Psoas muscle (tissue), 8 donors: Measurements from ENCODE around the gene SLC25A14. TPM values are rescaled to one million over a fixed set of nuclear protein-coding genes. Genes with fewer than 3 reads are reported as not detected.

ENCODE experiments used
- ATAC-seq, 4 donors: fragments of 200-7000 bp; cut with Tn5 transposase; one replicate each; pipeline ENCODE4 v1.9.1; 2020; ENCODE audit warnings: moderate library complexity in 3 of 4, mild to moderate bottlenecking in 2 of 4
- DNase-seq, 2 donors: peaks; one replicate each; pipeline ENCODE4 v3.0.0-alpha.2; 2020
- H3K27ac ChIP-seq: fragments of 200-600 bp; one replicate; pipeline ENCODE4 v1.8.0; 2022
- H3K27me3 ChIP-seq, 3 donors: fragments of 200-600 bp in 1 of 3; one replicate each; pipeline versions ENCODE4 v1.6.1 to v1.8.0; 2013 to 2022; ENCODE audit warnings: low read length in 2 of 3, mild to moderate bottlenecking in 2 of 3, moderate library complexity in 1 of 3; ENCODE audit not compliant: insufficient read depth in 3 of 3
- H3K36me3 ChIP-seq, 2 donors: fragments of 200-600 bp in 1 of 2; one replicate each; pipeline versions ENCODE4 v1.6.1 to v1.8.0; 2013 to 2022; ENCODE audit warnings: low read depth in 1 of 2, mild to moderate bottlenecking in 1 of 2, moderate library complexity in 1 of 2; ENCODE audit not compliant: insufficient read depth in 1 of 2
- H3K4me1 ChIP-seq: fragments of 200-600 bp; one replicate; pipeline ENCODE4 v1.8.0; 2022
- H3K4me3 ChIP-seq: fragments of 200-600 bp; one replicate; pipeline ENCODE4 v1.8.0; 2022; ENCODE audit warnings: mild to moderate bottlenecking
- H3K9me3 ChIP-seq: fragments of 200-600 bp; one replicate; pipeline ENCODE4 v1.8.0; 2022
- WGBS, 3 donors: extraction: QIAGEN DNeasy Blood & Tissue Kit; methylation state at CpG; one replicate each; pipeline versions ENCODE4 v1.1.6 to v1.1.7; 2013; 5-methylcytosine and 5-hydroxymethylcytosine counted together
- intact Hi-C, 2 donors: fragments of 100-400 bp; cut with DNase I; formaldehyde crosslinking; loops; one replicate each; pipeline versions ENCODE4 v1.11.0 to v1.14.2; 2022
- long read RNA-seq, 2 donors: library from polyadenylated mRNA; unstranded; transcript quantifications; one replicate each; pipeline ENCODE4 v2.0.0, GENCODE V29; 2021
- polyA plus RNA-seq, 3 donors: library from polyadenylated mRNA; stranded (reverse); fragments of 200-250 nt; gene quantifications; one replicate each; pipeline ENCODE4 v1.2.3, GENCODE V29; 2013
- total RNA-seq, 4 donors: library from RNA; stranded (reverse); fragmentation: NEBNext Ultra II Directional in 2 of 4; extraction: Animal tissue kit (Norgen Biotek cat#: 25700) in 2 of 4; gene quantifications; one replicate each; pipeline versions ENCODE4 v1.2.1 to v1.2.4, GENCODE V29; 2021 to 2023
- TF ChIP-seq, protein P1 (sequence below): fragments of 200-600 bp; IDR thresholded peaks from one replicate; pipeline ENCODE4 v1.8.0; 2022; ENCODE audit warnings: antibody characterized with exemption
- donor health status: healthy with polysubstance abuse.
- donor health status: DM: no; HTN: no; CAD: no; lungs with moderate emphysema.
- donor health status: Bipolar disorder and iron deficiency.
- donor health status: healthy.
- donor health status: DM: yes; HTN: yes; CAD: no.
- donor health status: DM: no; HTN: no; CAD: no.
- donor health status: DM: no; HTN: no; CAD: no.
- donor health status: DM: yes; HTN: yes; CAD: no.

The SLC25A14 gene, protein sequence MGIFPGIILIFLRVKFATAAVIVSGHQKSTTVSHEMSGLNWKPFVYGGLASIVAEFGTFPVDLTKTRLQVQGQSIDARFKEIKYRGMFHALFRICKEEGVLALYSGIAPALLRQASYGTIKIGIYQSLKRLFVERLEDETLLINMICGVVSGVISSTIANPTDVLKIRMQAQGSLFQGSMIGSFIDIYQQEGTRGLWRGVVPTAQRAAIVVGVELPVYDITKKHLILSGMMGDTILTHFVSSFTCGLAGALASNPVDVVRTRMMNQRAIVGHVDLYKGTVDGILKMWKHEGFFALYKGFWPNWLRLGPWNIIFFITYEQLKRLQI
- total RNA-seq, result 1 to 10 TPM; 3.5 to 7.1 (median 5.3) TPM
- polyA plus RNA-seq, result 10 to 100 TPM in 1 of 3 donors, 1 to 10 TPM in 2; 7.5 to 19.2 (median 8.2) TPM
- long read RNA-seq, donor 1, partial matches to known transcripts, result 0 of 6 reads
- long read RNA-seq, donor 1, other reads (novel, unspliced or antisense), result 2 of 6 reads
- long read RNA-seq, donor 2, partial matches to known transcripts, result 0 of 3 reads
- long read RNA-seq, donor 2, other reads (novel, unspliced or antisense), result 1 of 3 reads

DNA sequence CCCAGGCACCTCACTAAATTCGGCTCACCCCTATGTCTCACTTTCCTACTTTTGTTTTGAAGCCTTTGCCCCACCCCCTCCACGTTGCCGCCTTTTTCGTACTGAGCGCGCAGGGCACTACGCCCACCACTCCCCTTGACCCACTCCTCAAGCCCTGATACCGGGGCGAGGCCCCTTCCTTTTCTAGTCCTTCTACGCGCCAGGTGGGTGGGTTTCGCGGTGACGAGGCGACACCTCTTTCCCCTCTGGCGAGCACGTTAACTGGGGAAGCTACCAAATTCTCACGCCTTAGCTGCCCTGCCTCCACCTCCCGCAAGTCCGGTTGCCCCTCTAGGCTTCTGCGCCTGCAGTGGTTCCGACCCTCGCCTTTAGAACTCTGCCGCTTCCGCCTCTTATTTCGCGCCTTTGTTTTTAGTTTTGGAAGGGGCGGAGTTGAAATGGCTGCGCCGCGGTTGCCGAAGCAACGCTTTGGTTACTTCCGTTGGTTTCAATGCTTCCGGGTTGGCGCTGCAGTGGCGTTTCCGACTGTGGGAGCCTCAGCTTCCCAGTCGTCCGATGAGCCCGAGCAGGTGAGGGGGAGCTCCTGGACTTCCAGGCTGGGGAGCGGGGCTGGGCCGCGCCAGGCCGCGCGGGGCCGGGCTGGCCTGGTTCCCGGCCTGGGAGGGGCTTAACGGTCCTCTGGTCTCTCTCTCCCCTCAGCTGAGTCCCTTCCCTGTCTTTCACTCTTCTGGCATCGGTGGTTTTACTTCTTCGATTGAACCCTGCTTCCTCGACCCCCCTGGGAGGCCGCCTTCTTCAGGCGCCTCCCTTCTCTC lies at the start of gene SLC25A14:
TSS of gene SLC25A14 (plus strand) at position 512 of the 815 bp plus-strand sequence. CDS start 360 bp downstream, outside the sequence.
- intact Hi-C loops, result loop anchor here in 1 of 2 donors (5.0 kb wide), 1 partner anchor 58 kb away; no protein-coding TSS in a partner anchor
- Histone ChIP-seq H3K36me3 (no peaks in the 10 kb centered on the region), H3K9me3 (no peaks in the 10 kb centered on the region), H3K27ac (peak within 1 kb of the TSS; percentile 60), H3K4me3 (peak within 1 kb of the TSS; percentile 80), H3K4me1 (no peaks in the 10 kb centered on the region), H3K27me3 (no peaks in the 10 kb centered on the region)
- DNase-seq (peak; percentile 67 to 85), ATAC-seq (peak; percentile 82 to 99 (median 90))
- TF ChIP-seq, protein P1, sequence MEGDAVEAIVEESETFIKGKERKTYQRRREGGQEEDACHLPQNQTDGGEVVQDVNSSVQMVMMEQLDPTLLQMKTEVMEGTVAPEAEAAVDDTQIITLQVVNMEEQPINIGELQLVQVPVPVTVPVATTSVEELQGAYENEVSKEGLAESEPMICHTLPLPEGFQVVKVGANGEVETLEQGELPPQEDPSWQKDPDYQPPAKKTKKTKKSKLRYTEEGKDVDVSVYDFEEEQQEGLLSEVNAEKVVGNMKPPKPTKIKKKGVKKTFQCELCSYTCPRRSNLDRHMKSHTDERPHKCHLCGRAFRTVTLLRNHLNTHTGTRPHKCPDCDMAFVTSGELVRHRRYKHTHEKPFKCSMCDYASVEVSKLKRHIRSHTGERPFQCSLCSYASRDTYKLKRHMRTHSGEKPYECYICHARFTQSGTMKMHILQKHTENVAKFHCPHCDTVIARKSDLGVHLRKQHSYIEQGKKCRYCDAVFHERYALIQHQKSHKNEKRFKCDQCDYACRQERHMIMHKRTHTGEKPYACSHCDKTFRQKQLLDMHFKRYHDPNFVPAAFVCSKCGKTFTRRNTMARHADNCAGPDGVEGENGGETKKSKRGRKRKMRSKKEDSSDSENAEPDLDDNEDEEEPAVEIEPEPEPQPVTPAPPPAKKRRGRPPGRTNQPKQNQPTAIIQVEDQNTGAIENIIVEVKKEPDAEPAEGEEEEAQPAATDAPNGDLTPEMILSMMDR, result no peak
- whole genome bisulfite sequencing, 3 donors, result 0 to 36% (median 0%) methylated on average over 37 to 55 of the region's 55 CpGs

DNA sequence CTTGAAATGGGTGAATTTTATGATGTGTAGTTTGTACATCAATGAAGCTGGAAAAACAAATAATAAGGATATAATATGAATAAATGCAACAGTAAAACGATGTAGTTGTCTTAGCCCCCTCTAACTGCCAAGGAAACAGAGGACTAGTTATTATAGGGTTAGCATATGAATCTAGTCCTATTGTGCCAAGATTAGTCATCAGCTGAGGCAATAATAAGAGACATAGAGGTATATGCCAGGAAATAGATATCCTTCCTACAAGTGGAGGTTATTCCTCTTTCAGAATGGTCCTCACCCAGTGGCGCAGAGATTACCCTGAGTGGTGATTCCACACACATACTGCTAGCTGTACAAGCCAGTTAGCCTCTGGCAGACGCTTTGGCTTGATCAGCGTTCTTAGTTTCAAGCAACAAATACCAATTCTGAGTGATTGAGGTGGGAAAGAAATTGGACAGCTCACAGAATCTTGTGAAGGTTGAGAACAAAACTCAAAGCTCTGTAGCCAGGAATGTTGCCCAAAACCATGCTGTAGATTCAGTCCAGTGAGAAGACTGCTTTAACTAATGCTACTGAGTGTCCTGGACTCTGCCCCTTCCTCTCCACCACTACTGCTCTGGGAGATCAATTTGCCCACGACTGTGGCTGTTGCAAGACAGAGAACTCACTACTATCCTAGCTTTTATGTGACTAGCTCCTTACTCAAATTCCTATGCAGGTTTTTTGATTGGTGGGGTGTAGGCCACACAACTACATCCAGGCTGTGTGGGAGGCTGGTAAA lies 44.0 kb upstream of the SLC25A14 start:
- Histone ChIP-seq H3K27me3 (no peaks in the 10 kb centered on the region), H3K27ac (no peak overlapping the region), H3K36me3 (no peaks in the 10 kb centered on the region), H3K4me1 (no peaks in the 10 kb centered on the region), H3K9me3 (no peaks in the 10 kb centered on the region), H3K4me3 (no peak overlapping the region)
- WGBS, 3 donors, result 49 to 70% (median 69%) methylated on average over 5 of the region's 5 CpGs
- no peak for DNase-seq
- TF ChIP-seq, protein P1, result no peak
- no peak for ATAC-seq
- intact Hi-C loops, result no loop called here

DNA sequence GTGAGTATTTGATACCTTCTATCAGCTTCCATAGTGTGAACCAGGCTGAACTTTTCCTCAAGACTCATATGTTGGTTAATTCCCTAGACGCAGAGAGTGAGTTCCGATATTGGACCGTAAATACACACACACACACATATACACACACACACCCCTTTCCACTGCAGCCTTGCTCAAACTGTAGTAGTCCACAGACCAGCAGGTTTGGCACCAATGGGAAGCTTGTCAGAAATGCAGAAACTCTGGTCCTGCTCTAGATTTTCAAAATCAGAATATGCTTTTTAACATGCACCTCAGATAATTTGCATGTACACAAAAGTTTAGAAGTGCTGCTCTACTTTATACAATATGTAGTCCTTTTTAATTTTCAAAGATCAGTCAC lies 43.4 kb upstream of the SLC25A14 start:
- Histone ChIP-seq H3K4me3 (no peak overlapping the region), H3K27ac (no peak overlapping the region), H3K9me3 (no peaks in the 10 kb centered on the region), H3K4me1 (no peaks in the 10 kb centered on the region), H3K36me3 (no peaks in the 10 kb centered on the region), H3K27me3 (no peaks in the 10 kb centered on the region)
- no peak for DNase-seq
- intact Hi-C loops, result no loop called here
- WGBS, 3 donors, result 68 to 86% (median 70%) methylated on average over 3 of the region's 3 CpGs
- TF ChIP-seq, protein P1, result no peak
- ATAC-seq, result no peak

DNA sequence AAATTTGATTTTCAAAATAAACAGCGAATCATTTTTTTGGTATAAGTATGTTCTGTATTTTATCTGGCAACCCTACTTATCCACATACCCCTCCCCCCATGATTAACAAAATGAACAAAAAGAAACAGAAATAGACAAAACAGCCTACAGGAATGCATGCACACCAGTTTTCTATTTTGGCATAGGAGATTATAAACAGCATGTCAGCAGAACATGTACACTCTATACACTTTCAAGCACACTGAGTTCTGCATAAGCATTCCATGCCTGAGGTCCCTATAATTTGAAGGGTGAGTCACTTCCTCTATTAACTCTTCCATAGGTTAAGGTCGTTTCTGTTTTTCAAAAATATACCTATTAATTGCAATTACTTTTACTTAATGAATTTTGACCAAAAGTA lies 43.0 kb upstream of the SLC25A14 start:
- DNase-seq (no peak), ATAC-seq (no peak)
- H3K9me3 ChIP-seq, result no peaks in the 10 kb centered on the region
- no peaks in the 10 kb centered on the region for H3K27me3 ChIP-seq
- TF ChIP-seq, protein P1, result no peak
- intact Hi-C loops, result no loop called here
- H3K4me1 ChIP-seq, result no peaks in the 10 kb centered on the region
- 42 to 50% (median 50%) methylated on average over 2 of the region's 2 CpGs for WGBS, 3 donors
- no peak overlapping the region for H3K4me3 ChIP-seq
- H3K27ac ChIP-seq, result no peak overlapping the region
- H3K36me3 ChIP-seq, result no peaks in the 10 kb centered on the region
